Stimulated activated CD4-positive, alpha-beta T cell treated with anti-CD3 and anti-CD28 coated beads, Interleukin-2, amount 100 ng/mL, for 4 hours (primary cell): Measurements from ENCODE around the gene LUC7L2.
A peak's percentile ranks its signal among the peaks of the same experiment; 100 is the strongest.
"Not testable (repeated sequence)": the region's sequence is repeated elsewhere in the genome, so short reads cannot be mapped to it uniquely, and the experiment has no call there.

ENCODE experiments used
- DNase-seq: peaks from one replicate; pipeline ENCODE4 v3.0.0-alpha.2; 2020; ENCODE audit warnings: low read depth

LUC7L2 gene

GRCh38 chr7:139359366-139360209, at the start of gene LUC7L2:
Gene LUC7L2, plus strand, starts transcription at chr7:139359894. Its CDS starts 368 bp downstream, at chr7:139360262.
- DNase-seq: peak; percentile 100

GRCh38 chr7:139317939-139318505, 41.7 kb upstream of the LUC7L2 start:
- no peak for DNase-seq

GRCh38 chr7:139321071-139321745, 38.5 kb upstream of the LUC7L2 start:
- DNase-seq: no peak

- DNase-seq: not testable (repeated sequence)
These were observed 35.0 kb upstream of the LUC7L2 start for GRCh38 chr7:139324709-139325108.

- DNase-seq: no peak
These were observed 31.3 kb upstream of the LUC7L2 start for GRCh38 chr7:139328375-139328774.

- DNase-seq: no peak
These were observed 30.6 kb upstream of the LUC7L2 start for GRCh38 chr7:139329119-139329518.

GRCh38 chr7:139330333-139331030, 29.2 kb upstream of the LUC7L2 start:
- DNase-seq: no peak

- no peak for DNase-seq
These were observed 26.9 kb upstream of the LUC7L2 start for GRCh38 chr7:139332697-139333359.

GRCh38 chr7:139333443-139333842, 26.3 kb upstream of the LUC7L2 start:
- not testable (repeated sequence) for DNase-seq

GRCh38 chr7:139334399-139335150, 25.1 kb upstream of the LUC7L2 start:
- DNase-seq: no peak

- no peak for DNase-seq
These were observed 20.7 kb upstream of the LUC7L2 start for GRCh38 chr7:139339025-139339424.

GRCh38 chr7:139339698-139340036, 20.0 kb upstream of the LUC7L2 start:
- DNase-seq: no peak

- DNase-seq: peak; percentile 99
These were observed 19.5 kb upstream of the LUC7L2 start for GRCh38 chr7:139340037-139340807.

GRCh38 chr7:139340808-139341057, 19.0 kb upstream of the LUC7L2 start:
- no peak for DNase-seq

GRCh38 chr7:139341058-139341775, 18.5 kb upstream of the LUC7L2 start, which contains the start of gene FMC1:
Gene FMC1, plus strand, starts transcription at chr7:139341337. Its CDS starts 48 bp downstream, at chr7:139341385.
- DNase-seq: peak; percentile 74

- DNase-seq: no peak
These were observed 17.9 kb upstream of the LUC7L2 start for GRCh38 chr7:139341776-139342226.

GRCh38 chr7:139345042-139345441, 14.7 kb upstream of the LUC7L2 start:
- no peak for DNase-seq

- no peak for DNase-seq
These were observed 8.7 kb upstream of the LUC7L2 start for GRCh38 chr7:139351027-139351426.

- no peak for DNase-seq
These were observed 5.0 kb upstream of the LUC7L2 start for GRCh38 chr7:139354729-139355128.

- DNase-seq: no peak
These were observed 4.4 kb upstream of the LUC7L2 start for GRCh38 chr7:139355320-139355719.
